ENCODE results near the gene FBLN5.

FBLN5 gene

GRCh38 chr14:91904956-91905645 is 42.4 kb downstream of the FBLN5 start:
- no peaks in the 10 kb centered on the region for H3K79me2 ChIP-seq (ENCODE audit: insufficient read depth, low read length)
- TF ChIP-seq CTCF (IDR thresholded peaks at IDR 0.05; ENCODE audit: low read length) (peak; percentile 10; the same call in 1 of the 2 replicates), EZH2 (IDR thresholded peaks at IDR 0.05; ENCODE audit: borderline replicate concordance, low read length) (no peak)

DNA sequence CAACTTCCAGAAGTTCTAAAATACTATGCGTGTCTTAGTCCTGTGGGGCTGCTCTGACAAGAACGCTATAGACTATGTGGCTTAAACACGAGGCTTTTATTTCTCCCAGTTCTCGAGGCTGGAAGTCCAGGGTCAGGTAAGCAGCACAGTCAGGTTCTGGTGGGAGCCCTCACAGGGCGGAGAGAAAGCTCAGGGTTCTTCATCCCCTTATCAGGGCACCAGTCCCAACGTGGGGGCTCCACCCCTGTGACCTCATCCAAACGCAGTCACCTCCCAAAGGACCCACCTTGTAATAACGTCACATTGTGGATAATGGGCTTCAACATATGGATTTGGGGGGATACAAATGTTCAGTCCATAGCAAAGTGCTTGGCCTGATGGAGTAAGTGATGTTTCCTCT is 43.0 kb downstream of the FBLN5 start:
- TF ChIP-seq CTCF (IDR thresholded peaks at IDR 0.05; ENCODE audit: low read length) (no peak), EZH2 (IDR thresholded peaks at IDR 0.05; ENCODE audit: borderline replicate concordance, low read length) (no peak)
- Histone ChIP-seq H3K79me2 (ENCODE audit: insufficient read depth, low read length) (no peaks in the 10 kb centered on the region), H3K27me3 (ENCODE audit: insufficient read depth, low read length) (no peaks in the 10 kb centered on the region), H2AFZ (ENCODE audit: low read length) (no peak overlapping the region), H3K4me2 (ENCODE audit: low read length) (no peak overlapping the region), H4K20me1 (ENCODE audit: insufficient read depth, low read length) (no peaks in the 10 kb centered on the region), H3K9ac (ENCODE audit: low read length) (no peak overlapping the region), H3K9me2 (ENCODE audit: low read depth, low read length) (no peaks in the 10 kb centered on the region), H3K4me1 (ENCODE audit: insufficient read depth, low read length, severe bottlenecking) (no peaks in the 10 kb centered on the region), H3K36me3 (ENCODE audit: insufficient read depth, low read length) (no peaks in the 10 kb centered on the region), H3K9me3 (ENCODE audit: low read length) (no peaks in the 10 kb centered on the region), H3K27ac (ENCODE audit: low read depth, low read length, poor library complexity, severe bottlenecking) (no peak overlapping the region), H3K4me3 (ENCODE audit: low read depth, low read length, poor library complexity, severe bottlenecking) (no peak overlapping the region), H3F3A (ENCODE audit: insufficient read depth, low read length) (no peaks in the 10 kb centered on the region)

More at GRCh38 chr14:91904956-91905645, 42.4 kb downstream of the FBLN5 start:
- H3K9ac ChIP-seq (ENCODE audit: low read length), result no peak overlapping the region
- no peaks in the 10 kb centered on the region for H4K20me1 ChIP-seq (ENCODE audit: insufficient read depth, low read length)
- H2AFZ ChIP-seq (ENCODE audit: low read length), result no peak overlapping the region
- no peaks in the 10 kb centered on the region for H3K36me3 ChIP-seq (ENCODE audit: insufficient read depth, low read length)
- no peaks in the 10 kb centered on the region for H3K9me3 ChIP-seq (ENCODE audit: low read length)
- H3F3A ChIP-seq (ENCODE audit: insufficient read depth, low read length), result no peaks in the 10 kb centered on the region
- H3K9me2 ChIP-seq (ENCODE audit: low read depth, low read length), result no peaks in the 10 kb centered on the region
- H3K4me1 ChIP-seq (ENCODE audit: insufficient read depth, low read length, severe bottlenecking), result no peaks in the 10 kb centered on the region
- no peak overlapping the region for H3K4me3 ChIP-seq (ENCODE audit: low read depth, low read length, poor library complexity, severe bottlenecking)
- no peak overlapping the region for H3K4me2 ChIP-seq (ENCODE audit: low read length)
- H3K27ac ChIP-seq (ENCODE audit: low read depth, low read length, poor library complexity, severe bottlenecking), result no peak overlapping the region
- H3K27me3 ChIP-seq (ENCODE audit: insufficient read depth, low read length), result no peaks in the 10 kb centered on the region

GRCh38 chr14:91903070-91903469 is 44.4 kb downstream of the FBLN5 start:
- TF ChIP-seq CTCF (IDR thresholded peaks at IDR 0.05; ENCODE audit: low read length) (no peak), EZH2 (IDR thresholded peaks at IDR 0.05; ENCODE audit: borderline replicate concordance, low read length) (no peak)
- no peaks in the 10 kb centered on the region for H3K27me3 ChIP-seq (ENCODE audit: insufficient read depth, low read length)
- H3K9ac ChIP-seq (ENCODE audit: low read length), result no peak overlapping the region
- H3K4me2 ChIP-seq (ENCODE audit: low read length), result no peak overlapping the region
- no peaks in the 10 kb centered on the region for H3K4me1 ChIP-seq (ENCODE audit: insufficient read depth, low read length, severe bottlenecking)
- H3K79me2 ChIP-seq (ENCODE audit: insufficient read depth, low read length), result no peaks in the 10 kb centered on the region
- H3K4me3 ChIP-seq (ENCODE audit: low read depth, low read length, poor library complexity, severe bottlenecking), result no peak overlapping the region
- no peak overlapping the region for H3K27ac ChIP-seq (ENCODE audit: low read depth, low read length, poor library complexity, severe bottlenecking)
- no peaks in the 10 kb centered on the region for H3K36me3 ChIP-seq (ENCODE audit: insufficient read depth, low read length)
- no peaks in the 10 kb centered on the region for H4K20me1 ChIP-seq (ENCODE audit: insufficient read depth, low read length)
- no peak overlapping the region for H2AFZ ChIP-seq (ENCODE audit: low read length)
- H3K9me3 ChIP-seq (ENCODE audit: low read length), result no peaks in the 10 kb centered on the region
- H3F3A ChIP-seq (ENCODE audit: insufficient read depth, low read length), result no peaks in the 10 kb centered on the region
- H3K9me2 ChIP-seq (ENCODE audit: low read depth, low read length), result no peaks in the 10 kb centered on the region

Measured in OCI-LY1 (cell line).